Body of pancreas (tissue), 4 donors: Measurements from ENCODE around the gene CCDC190.

Experiments
- CTCF ChIP-seq, 7 experiments: fragments of 450-650 bp in 4 of 7; fragments of 200-600 bp in 3 of 7; sonication (generic) in 3 of 7; IDR thresholded peaks; one replicate each; pipeline ENCODE4 v1.5.1; 2016 to 2019; ENCODE audit warnings: antibody characterized with exemption in 7 of 7
- POLR2A ChIP-seq, 3 donors: fragments of 450-650 bp; IDR thresholded peaks; one replicate each; pipeline ENCODE4 v1.6.1; 2016; ENCODE audit warnings: antibody characterized with exemption in 3 of 3, mild to moderate bottlenecking in 2 of 3

DNA sequence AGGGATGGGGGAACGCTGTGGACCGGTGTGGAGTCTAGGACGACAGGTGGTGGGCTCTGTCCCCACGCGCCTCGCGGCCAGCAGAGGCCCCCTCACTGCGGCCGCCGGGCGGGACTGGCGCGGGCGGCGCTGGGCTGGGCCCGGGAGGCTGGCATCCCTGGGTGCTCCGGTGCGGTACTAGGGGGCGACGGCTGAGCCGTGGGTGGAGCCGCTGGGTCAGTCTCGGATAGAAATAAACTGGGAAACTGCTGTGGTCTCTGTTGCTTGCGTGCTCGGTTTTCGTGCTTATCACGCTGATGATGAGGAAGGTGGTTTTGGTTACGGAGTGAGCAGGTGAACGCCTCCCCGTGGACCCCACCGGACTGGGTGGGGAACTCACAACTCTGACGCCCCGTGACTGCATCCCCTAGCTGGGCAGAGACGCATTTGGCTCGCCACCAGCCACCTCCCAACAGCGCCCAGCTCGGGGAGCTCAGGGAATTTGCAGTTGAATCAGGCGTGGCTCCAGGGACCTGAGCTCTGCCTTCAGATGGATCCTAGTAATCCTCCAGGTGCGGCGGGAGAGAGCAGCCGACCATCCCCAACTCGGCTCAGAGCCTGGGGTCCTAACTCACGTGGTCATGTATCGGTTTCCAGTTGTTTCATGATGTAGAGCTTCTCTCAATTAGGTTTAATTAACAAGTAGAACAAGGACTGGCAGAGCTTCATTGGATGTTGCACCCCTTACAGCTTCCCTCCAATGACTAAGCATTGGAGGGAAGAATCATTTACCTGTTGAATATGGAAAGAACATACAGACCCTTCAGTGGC, 38.4 kb downstream of the CCDC190 start:
- no peak for TF ChIP-seq CTCF (IDR thresholded peaks at IDR 0.05)
- no peak for TF ChIP-seq POLR2A (IDR thresholded peaks at IDR 0.05)
